RWPE1 (cell line): ENCODE measurements around the gene LSM2.

Source experiments
- CTCF ChIA-PET: fragments of 350-600 bp; sonication (Branson Sonifier 250); formaldehyde crosslinking; extraction: SDS; loops from one replicate; lab custom pipeline; 2021; lab: Yijun Ruan, JAX
- POLR2A ChIA-PET: fragments of 400-600 bp; formaldehyde crosslinking; extraction: SDS; loops from one replicate; lab custom pipeline; 2020; ENCODE audit warnings: antibody characterized with exemption; ENCODE audit not compliant: low non-redundant PET; lab: Yijun Ruan, JAX
- DNase-seq: peaks from one replicate; pipeline ENCODE4 v3.0.0; 2012; ENCODE audit warnings: low spot score
- H3K27ac ChIP-seq: fragments of 450-650 bp; 2 replicates; pipeline ENCODE4 v1.5.1; 2017
- TF ChIP-seq, protein P1 (sequence below): fragments of 450-650 bp; conservative IDR thresholded peaks from 2 replicates; pipeline ENCODE4 v1.5.1; 2017; ENCODE audit warnings: low read depth, mild to moderate bottlenecking

LSM2 gene

DNA sequence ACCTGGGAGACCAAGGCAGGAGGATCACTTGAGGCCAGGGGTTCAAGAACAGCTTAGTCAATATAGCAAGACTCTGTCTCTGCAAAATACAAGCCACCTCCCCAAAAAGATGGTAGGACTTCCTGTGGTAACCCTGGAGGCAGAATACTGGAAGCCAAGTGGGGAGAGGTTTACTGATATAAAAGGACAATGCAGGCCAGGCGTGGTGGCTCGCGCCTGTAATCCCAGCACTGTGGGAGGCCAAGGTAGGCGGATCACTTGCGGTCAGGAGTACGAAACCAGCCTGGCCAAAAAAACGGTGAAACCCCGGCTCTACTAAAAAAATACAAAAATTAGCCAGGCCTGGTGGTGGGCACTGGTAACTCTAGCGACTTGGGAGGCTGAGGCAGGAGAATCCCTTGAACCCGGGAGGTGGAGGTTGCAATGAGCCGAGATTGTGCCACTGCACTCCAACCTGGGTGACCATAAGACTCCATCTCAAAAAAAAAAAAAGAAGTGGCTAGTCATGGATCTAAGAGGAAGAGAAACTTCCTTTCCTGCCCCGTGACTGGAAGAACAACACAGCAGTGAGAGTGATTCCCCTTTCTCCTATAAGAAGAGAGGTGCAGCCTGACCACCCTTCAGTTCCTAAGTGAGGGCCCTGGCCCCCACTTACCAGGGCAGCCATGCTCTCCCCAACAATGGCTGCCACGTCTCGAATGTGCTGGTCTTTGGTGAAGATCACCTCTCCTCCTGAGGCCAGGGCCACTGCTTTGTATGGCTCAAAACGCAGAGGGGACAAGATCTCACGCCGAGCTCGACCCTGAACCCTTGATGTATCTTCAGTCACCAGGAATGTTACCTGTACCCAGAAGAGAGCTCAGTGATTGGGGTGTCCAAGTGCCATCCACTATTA, 38.2 kb downstream of the LSM2 start:
- DNase-seq: no peak
- TF ChIP-seq, protein P1, sequence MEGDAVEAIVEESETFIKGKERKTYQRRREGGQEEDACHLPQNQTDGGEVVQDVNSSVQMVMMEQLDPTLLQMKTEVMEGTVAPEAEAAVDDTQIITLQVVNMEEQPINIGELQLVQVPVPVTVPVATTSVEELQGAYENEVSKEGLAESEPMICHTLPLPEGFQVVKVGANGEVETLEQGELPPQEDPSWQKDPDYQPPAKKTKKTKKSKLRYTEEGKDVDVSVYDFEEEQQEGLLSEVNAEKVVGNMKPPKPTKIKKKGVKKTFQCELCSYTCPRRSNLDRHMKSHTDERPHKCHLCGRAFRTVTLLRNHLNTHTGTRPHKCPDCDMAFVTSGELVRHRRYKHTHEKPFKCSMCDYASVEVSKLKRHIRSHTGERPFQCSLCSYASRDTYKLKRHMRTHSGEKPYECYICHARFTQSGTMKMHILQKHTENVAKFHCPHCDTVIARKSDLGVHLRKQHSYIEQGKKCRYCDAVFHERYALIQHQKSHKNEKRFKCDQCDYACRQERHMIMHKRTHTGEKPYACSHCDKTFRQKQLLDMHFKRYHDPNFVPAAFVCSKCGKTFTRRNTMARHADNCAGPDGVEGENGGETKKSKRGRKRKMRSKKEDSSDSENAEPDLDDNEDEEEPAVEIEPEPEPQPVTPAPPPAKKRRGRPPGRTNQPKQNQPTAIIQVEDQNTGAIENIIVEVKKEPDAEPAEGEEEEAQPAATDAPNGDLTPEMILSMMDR: no peak
- CTCF ChIA-PET: interaction anchor here (0.8 to 1.8 kb wide), 5 partner anchors 11 to 76 kb away, joined by 3 to 11 read pairs (median 5); no protein-coding TSS in a partner anchor
- H3K27ac ChIP-seq: no peak overlapping the region; the same call in 1 of the 2 replicates
- POLR2A ChIA-PET: no interaction called here

DNA sequence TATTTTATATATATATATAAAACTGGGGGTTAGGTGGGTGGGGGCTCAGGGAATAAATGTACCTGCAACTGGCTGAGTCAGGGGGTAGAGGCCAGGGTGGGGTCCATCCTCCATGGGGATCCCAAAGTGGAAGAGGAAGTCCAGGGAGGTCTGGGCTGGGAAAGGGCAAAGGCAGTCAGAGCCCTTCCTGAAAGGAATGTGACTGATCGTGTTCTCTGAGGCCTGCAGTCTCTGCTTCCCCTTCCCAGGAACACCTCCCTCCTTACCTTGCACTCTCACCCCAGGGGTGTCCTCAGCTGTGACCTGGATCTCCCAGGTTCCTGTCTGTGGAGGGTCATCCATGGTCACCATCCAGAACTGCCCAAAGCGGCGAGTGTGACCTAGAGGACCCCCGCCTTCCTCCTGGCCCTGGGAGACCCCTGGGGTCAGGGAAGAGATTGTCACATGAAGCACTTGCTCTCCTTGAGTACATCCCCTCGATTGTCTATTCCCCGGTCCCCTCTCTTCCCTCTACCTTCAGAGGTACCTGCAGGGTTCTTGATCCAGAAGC, 39.6 kb downstream of the LSM2 start:
- TF ChIP-seq, protein P1: no peak
- CTCF ChIA-PET: no interaction called here
- H3K27ac ChIP-seq: peak overlapping the region; percentile 24; the same call in 1 of the 2 replicates
- POLR2A ChIA-PET: no interaction called here
- DNase-seq: no peak

DNA sequence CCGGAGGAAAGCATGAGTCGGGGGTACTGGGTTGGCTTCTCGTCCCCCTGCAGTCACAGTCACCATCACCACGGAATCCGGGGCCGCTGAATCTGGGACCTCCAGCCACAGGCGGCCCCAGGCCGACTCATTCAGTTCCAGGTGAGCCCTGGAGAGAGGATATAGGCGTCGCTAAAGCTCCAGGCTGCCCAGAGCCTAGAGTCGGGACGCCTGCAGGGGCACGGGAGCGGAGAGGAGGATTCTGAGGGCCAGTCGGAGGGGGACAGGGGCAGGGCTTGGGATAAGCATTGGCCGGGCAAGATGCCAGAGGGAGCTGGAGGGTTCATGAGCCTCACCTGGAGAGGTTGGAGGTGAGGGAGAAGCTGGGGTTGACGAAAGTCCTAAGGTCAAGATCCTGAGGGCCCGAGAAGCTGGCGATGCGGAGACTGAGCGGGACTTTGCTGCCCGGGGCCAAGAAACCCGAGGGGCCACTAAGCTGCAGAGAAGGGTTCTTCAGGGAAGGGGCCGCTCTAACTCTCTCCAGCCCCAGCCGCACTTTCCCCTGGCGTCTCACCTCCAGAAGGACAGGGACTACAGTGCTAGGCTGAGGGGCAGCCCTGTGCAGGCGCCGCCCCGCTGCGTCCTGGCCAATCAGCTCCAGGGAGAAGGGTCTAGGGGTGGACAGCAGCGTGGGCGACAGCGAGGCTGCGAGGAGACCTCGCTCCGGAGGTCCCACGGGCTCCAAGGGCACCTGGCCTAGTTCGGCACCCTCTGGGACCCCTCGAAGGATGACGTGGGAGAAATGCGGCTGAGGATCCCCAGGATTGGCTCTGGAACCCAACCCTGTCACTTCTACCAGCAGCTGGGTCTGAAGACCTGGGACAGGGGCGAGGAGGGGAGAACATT, 40.6 kb downstream of the LSM2 start:
- no peak for DNase-seq
- no peak overlapping the region for H3K27ac ChIP-seq
- ChIA-PET POLR2A (no interaction called here), CTCF (no interaction called here)
- TF ChIP-seq, protein P1: no peak

DNA sequence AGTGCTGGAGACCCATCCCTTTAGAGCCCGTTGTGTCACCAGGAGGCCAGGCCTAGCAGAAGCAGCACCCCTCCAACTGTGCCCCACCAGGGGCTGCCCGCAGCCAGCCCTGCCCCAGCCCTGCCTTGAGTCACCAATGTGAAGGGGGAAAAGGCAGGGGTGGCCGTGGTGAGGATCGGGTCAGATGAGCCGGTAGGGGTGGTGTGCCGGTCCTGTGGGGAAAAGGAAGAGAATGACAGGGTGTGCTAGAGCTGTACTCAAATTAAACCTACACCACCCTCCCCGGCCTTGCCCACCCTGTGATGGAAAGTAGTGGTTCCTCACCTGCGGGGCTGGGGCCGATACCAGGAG, 41.2 kb downstream of the LSM2 start:
- ChIA-PET POLR2A (no interaction called here), CTCF (interaction anchor here (0.6 kb wide), 1 partner anchor 185 kb away, joined by 3 read pairs; no protein-coding TSS in a partner anchor)

DNA sequence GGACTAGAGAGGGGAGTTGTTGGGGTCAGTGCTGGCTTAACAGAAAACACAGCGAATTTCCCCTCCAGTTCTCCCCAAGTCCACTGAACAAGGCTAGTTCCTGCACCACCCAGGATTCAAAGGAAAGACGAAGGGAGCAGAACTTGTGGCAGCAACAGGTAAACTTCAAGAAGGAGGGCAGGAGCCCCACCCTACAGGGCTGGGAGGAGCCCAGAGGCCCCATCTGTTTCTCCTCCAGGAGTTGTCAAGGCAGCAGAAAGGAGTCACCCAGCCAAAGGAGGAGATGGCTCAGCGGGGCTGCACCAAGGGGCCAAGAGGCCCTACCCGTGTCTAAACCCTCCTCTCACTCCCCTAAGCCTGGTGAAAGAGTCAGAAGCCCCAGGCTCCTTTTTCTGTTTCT, 42.6 kb downstream of the LSM2 start:
- peak overlapping the region; percentile 66 for H3K27ac ChIP-seq
- CTCF ChIA-PET: no interaction called here
- POLR2A ChIA-PET: no interaction called here
- TF ChIP-seq, protein P1: no peak
- no peak for DNase-seq

More for the DNA sequence above, 41.2 kb downstream of the LSM2 start:
- no peak overlapping the region for H3K27ac ChIP-seq
- TF ChIP-seq, protein P1: no peak
- no peak for DNase-seq

DNA sequence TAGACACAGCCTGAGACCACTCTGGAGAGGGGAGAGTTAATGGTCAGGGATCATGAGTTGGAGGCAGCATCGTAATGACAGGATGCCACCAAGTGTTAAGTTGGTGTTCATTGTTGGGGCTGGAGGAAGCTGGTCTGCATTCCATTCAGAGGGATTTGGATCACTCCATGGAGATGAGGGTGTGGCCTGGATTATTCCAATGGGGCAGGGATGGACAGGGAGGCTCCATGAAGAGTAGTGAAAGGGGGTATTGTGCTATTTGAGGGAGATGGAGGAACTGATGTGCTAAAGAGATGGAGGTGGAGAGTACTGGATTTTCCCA, 43.2 kb downstream of the LSM2 start:
- ChIA-PET CTCF (no interaction called here), POLR2A (no interaction called here)
- DNase-seq: peak; percentile 58
- H3K27ac ChIP-seq: peak overlapping the region; percentile 66
- TF ChIP-seq, protein P1: no peak
